WERI-Rb-1 (cell line): Measurements from ENCODE around the gene ARHGAP25.

Experiments
- DNase-seq: peaks from one replicate; pipeline ENCODE4 v3.0.0-alpha.2; 2020
- H3K27ac ChIP-seq: fragments of 250-450 bp; sonication (Bioruptor Pico); 2 replicates; pipeline ENCODE4 v1.5.1; 2020; ENCODE audit warnings: mild to moderate bottlenecking, moderate library complexity
- H3K27me3 ChIP-seq: fragments of 250-450 bp; sonication (Bioruptor Pico); 2 replicates; pipeline ENCODE4 v1.5.1; 2021; ENCODE audit warnings: mild to moderate bottlenecking, low read depth, moderate library complexity; ENCODE audit not compliant: insufficient read depth, severe bottlenecking
- H3K36me3 ChIP-seq: fragments of 250-450 bp; sonication (Bioruptor Pico); 2 replicates; pipeline ENCODE4 v1.5.1; 2020; ENCODE audit warnings: mild to moderate bottlenecking, moderate library complexity
- H3K4me3 ChIP-seq: 2 replicates; pipeline ENCODE4 v1.5.1; 2011; ENCODE audit warnings: low read depth, mild to moderate bottlenecking, control low read depth, low read length
- H3K9me3 ChIP-seq: fragments of 250-450 bp; sonication (Bioruptor Pico); 2 replicates; pipeline ENCODE4 v1.5.1; 2021; ENCODE audit warnings: mild to moderate bottlenecking, moderate library complexity; ENCODE audit not compliant: severe bottlenecking
- CTCF ChIP-seq: IDR thresholded peaks from 2 replicates; pipeline ENCODE4 v1.5.1; 2011; ENCODE audit warnings: low read depth, mild to moderate bottlenecking, control low read depth, inconsistent platforms, low read length

ARHGAP25 gene

DNA sequence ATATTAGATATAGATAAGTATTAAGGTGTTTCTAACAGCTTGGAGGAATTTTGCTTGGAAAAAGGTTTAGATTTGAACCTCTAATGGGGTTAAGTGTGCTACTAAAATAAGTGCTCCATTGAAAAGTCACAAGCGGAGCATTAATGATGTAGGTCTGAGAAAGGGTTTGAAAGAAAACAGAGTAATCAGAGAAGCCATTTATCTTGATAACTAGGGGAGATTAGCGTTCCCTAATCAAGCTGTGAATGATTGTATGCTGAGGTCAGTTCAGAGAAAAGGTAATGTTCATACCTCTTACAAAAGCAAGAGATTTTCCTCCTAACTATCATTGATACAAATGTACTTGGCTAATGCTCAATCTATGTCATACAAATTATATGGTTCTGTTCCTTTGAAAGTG, 1.5 kb downstream of the ARHGAP25 start:
- no peak for TF ChIP-seq CTCF
- Histone ChIP-seq H3K27me3 (peaks cover 67% of the 10 kb centered on the region), H3K4me3 (no peak overlapping the region), H3K36me3 (no peaks in the 10 kb centered on the region), H3K9me3 (no peaks in the 10 kb centered on the region), H3K27ac (no peak overlapping the region)
- DNase-seq = no peak

GRCh38 chr2:68737711-68738110, 3.1 kb downstream of the ARHGAP25 start:
- Histone ChIP-seq H3K36me3 (no peaks in the 10 kb centered on the region), H3K27me3 (peaks cover 65% of the 10 kb centered on the region), H3K9me3 (no peaks in the 10 kb centered on the region), H3K4me3 (no peak overlapping the region), H3K27ac (no peak overlapping the region)
- no peak for TF ChIP-seq CTCF
- DNase-seq = no peak

DNA sequence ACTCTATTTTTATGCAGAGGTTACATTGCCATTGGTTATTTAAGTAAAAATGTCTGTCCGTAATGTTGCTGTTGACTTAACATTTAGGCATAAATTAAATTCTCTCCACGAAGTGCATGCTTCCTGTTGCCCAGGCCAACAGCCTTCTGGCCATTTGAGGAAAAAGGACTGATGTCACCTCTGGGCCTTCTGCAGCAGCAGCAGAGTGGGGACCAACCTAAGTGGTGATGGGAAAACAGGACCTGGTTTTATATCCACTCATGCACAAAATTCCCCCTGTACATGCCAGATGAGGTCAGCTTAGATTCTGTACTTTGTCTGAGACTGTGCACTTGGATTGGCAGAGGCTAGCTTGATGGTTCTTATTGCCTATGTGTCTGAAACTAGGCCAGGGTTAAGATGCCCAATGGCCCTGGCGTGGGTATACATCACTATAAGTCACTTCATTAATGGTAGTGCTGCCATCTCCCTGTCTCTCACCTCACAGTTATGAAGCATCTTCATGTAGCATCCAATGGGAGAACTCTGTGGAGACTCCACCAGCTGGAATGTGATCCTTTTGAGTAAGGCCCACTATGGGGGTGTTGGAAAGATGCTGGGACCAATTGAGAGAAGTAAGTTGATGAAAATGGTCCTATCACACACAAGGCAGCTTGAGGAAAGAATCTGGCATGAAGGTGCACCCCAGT, 4.4 kb downstream of the ARHGAP25 start:
- DNase-seq = no peak
- Histone ChIP-seq H3K4me3 (no peak overlapping the region), H3K9me3 (no peaks in the 10 kb centered on the region), H3K36me3 (no peaks in the 10 kb centered on the region), H3K27me3 (peaks cover 53% of the 10 kb centered on the region), H3K27ac (no peak overlapping the region)
- no peak for TF ChIP-seq CTCF

DNA sequence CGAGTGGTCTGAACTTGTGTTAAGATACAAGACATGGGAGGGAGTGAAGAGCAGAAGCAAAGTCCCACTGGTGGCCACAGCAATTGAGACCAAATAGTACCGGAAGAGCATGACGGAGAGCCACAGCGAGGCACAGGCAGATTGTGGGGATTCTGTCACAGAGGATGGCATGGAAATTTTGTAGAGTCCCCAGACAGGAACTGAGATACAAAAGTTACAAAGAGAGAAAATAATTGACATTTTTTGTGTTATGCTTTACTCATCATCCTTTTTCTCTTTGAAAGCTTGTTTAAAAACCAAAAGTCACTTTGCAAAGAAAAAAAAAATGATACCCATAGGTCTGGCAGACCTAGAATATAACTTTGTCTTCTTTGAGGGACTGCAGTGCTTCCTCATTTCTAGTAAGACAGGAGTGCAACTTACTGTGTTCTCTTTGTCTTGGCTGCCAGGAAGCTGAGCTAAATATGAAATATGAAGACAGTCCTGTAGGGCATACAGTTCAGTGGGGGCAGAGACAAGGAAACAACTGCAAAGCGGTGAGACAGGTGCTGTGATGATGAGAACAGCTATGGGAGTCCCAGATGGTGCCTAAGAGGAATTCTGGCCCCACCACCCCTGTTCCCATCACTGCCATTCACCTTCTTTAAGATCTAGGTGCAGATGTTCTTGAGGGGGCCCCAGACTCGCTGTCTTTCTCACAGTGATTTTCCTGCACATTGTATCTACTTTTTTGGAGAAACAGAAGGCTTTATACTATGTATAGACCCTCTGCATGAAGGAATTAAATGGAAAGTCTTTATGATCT, 5.2 kb downstream of the ARHGAP25 start:
- Histone ChIP-seq H3K27me3 (peaks cover 53% of the 10 kb centered on the region), H3K27ac (no peak overlapping the region), H3K36me3 (no peaks in the 10 kb centered on the region), H3K9me3 (no peaks in the 10 kb centered on the region), H3K4me3 (no peak overlapping the region)
- no peak for TF ChIP-seq CTCF
- no peak for DNase-seq

GRCh38 chr2:68740400-68740914, 5.8 kb downstream of the ARHGAP25 start:
- no peak for DNase-seq
- H3K9me3 ChIP-seq = no peaks in the 10 kb centered on the region
- no peaks in the 10 kb centered on the region for H3K36me3 ChIP-seq
- H3K27ac ChIP-seq = no peak overlapping the region
- H3K4me3 ChIP-seq = no peak overlapping the region
- peaks cover 48% of the 10 kb centered on the region for H3K27me3 ChIP-seq
- no peak for TF ChIP-seq CTCF
